Prostate gland (tissue), 2 donors: ENCODE measurements around the gene ACTN2.

ENCODE experiments used
- CTCF ChIP-seq, 4 experiments: fragments of 200-600 bp in 2 of 4; fragments of 450-650 bp in 2 of 4; sonication (generic) in 2 of 4; IDR thresholded peaks; 1 replicate in 3 of 4; 2 replicates in 1 of 4; pipeline ENCODE4 v1.5.1; 2016 to 2019; ENCODE audit warnings: antibody characterized with exemption in 4 of 4, mild to moderate bottlenecking in 2 of 4, moderate library complexity in 2 of 4
- POLR2A ChIP-seq: fragments of 450-650 bp; IDR thresholded peaks from one replicate; pipeline ENCODE4 v1.6.1; 2016; ENCODE audit warnings: antibody characterized with exemption, mild to moderate bottlenecking
- POLR2AphosphoS5 ChIP-seq: sonication (generic); formaldehyde crosslinking; IDR thresholded peaks from one replicate; pipeline ENCODE4 v1.6.1; 2017; ENCODE audit warnings: antibody characterized with exemption

DNA sequence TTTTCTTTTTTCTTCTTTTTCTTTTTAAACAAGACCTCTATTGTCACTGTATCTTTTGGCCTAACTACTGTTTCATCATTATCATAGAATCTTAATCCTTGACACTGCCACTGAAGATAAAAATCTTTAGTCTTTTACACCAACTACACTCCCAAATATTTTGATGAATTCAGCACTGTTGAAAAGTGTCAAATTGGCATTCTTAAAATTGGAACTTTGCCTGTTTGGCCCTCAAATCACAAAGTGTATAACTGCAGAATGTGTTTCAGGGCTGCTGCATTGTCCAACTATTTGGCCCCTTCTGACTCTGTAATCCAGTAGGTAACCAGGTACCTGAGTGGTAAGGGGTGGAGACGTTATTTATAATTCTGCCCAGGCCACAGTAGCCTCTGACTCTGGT is 34.3 kb downstream of the ACTN2 start:
- TF ChIP-seq POLR2AphosphoS5 = no peak
- no peak for TF ChIP-seq POLR2A
- no peak for TF ChIP-seq CTCF (IDR thresholded peaks at IDR 0.05)
